OCI-LY1 (cell line): ENCODE measurements around the gene SNED1.

Experiments used
- EZH2 ChIP-seq: fragments of 200-600 bp; sonication (generic), shearing (Covaris generic); IDR thresholded peaks from 2 replicates; pipeline ENCODE4 v1.8.0; 2017; ENCODE audit warnings: borderline replicate concordance, mixed run types, mild to moderate bottlenecking, antibody characterized with exemption, low read length, moderate library complexity, mixed read lengths
- TF ChIP-seq, protein P1 (sequence below): fragments of 200-600 bp; sonication (generic), shearing (Covaris generic); IDR thresholded peaks from 2 replicates; pipeline ENCODE4 v1.5.1; 2017; ENCODE audit warnings: mild to moderate bottlenecking, antibody characterized with exemption, low read length, moderate library complexity, mixed read lengths

DNA sequence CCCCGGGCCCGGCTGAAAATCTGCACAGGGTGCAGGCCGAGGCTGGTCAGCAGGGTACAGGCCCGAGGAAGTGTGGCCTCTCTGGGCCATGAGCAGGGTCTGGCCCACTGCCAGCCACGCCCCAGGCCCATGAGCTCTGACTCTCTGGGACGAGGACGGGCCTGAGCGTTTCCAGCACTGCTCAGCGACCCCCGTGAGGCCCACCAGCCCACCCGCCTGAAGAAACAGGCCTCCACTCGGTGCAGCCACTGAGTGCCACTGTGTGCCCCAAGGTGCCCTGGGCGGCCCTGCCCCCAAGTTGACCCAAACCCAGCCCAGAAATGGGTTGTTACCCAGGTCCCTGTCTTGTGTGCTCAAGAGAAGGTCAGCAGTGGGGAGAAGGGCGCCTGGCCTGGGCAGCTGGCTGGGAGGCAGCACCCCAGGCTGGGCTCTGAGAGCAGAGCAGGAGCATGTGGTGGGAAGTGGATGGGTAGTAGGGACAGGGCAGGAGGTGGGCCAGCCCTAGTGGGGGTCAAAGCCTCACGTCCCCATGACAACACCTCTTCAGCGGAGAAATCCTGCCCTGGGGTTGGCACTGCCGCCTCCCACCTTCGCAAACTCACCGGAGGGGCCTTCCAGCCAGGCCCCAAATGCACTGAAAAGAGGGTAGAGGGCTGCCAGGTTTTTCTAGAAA, 2.1 kb upstream of the SNED1 start:
- TF ChIP-seq, protein P1, sequence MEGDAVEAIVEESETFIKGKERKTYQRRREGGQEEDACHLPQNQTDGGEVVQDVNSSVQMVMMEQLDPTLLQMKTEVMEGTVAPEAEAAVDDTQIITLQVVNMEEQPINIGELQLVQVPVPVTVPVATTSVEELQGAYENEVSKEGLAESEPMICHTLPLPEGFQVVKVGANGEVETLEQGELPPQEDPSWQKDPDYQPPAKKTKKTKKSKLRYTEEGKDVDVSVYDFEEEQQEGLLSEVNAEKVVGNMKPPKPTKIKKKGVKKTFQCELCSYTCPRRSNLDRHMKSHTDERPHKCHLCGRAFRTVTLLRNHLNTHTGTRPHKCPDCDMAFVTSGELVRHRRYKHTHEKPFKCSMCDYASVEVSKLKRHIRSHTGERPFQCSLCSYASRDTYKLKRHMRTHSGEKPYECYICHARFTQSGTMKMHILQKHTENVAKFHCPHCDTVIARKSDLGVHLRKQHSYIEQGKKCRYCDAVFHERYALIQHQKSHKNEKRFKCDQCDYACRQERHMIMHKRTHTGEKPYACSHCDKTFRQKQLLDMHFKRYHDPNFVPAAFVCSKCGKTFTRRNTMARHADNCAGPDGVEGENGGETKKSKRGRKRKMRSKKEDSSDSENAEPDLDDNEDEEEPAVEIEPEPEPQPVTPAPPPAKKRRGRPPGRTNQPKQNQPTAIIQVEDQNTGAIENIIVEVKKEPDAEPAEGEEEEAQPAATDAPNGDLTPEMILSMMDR: no peak
- TF ChIP-seq EZH2: no peak
